Smooth muscle cell (in vitro differentiated cells): ENCODE measurements around the gene RABGAP1. TPM values are rescaled to one million over a fixed set of nuclear protein-coding genes. Genes with fewer than 3 reads are reported as not detected.

Experiments
- DNase-seq: peaks from one replicate; lab custom pipeline; 2025; ENCODE audit not compliant: unreplicated experiment; lab: John Stamatoyannopoulos, UW
- H2AFZ ChIP-seq: fragments of 200-600 bp; sonication (generic); 2 replicates; pipeline ENCODE4 v1.6.0; 2016; ENCODE audit warnings: antibody characterized with exemption, low read depth, mild to moderate bottlenecking
- H3F3A ChIP-seq: fragments of 200-600 bp; sonication (generic); 2 replicates; pipeline ENCODE4 v1.6.0; 2017; ENCODE audit warnings: antibody characterized with exemption, low read depth
- H3K27ac ChIP-seq: fragments of 200-600 bp; sonication (generic); 2 replicates; pipeline ENCODE4 v1.5.1; 2016; ENCODE audit warnings: low read depth, mild to moderate bottlenecking
- H3K27me3 ChIP-seq: fragments of 200-600 bp; sonication (generic); 2 replicates; pipeline ENCODE4 v1.6.1; 2016; ENCODE audit warnings: low read depth, mild to moderate bottlenecking
- H3K36me3 ChIP-seq: fragments of 200-600 bp; sonication (generic); 2 replicates; pipeline ENCODE4 v1.5.1; 2016; ENCODE audit warnings: low read depth
- H3K4me1 ChIP-seq: fragments of 200-600 bp; sonication (generic); 2 replicates; pipeline ENCODE4 v1.5.1; 2016; ENCODE audit warnings: low read depth
- H3K4me2 ChIP-seq: fragments of 200-600 bp; sonication (generic); 2 replicates; pipeline ENCODE4 v1.6.0; 2016; ENCODE audit warnings: mild to moderate bottlenecking
- H3K4me3 ChIP-seq: fragments of 200-600 bp; sonication (generic); 2 replicates; pipeline ENCODE4 v1.5.1; 2016; ENCODE audit warnings: mild to moderate bottlenecking
- H3K79me2 ChIP-seq: fragments of 200-600 bp; sonication (generic); 2 replicates; pipeline ENCODE4 v1.6.0; 2016; ENCODE audit warnings: low read depth, mild to moderate bottlenecking
- H3K9ac ChIP-seq: fragments of 200-600 bp; sonication (generic); 2 replicates; pipeline ENCODE4 v1.6.0; 2016; ENCODE audit warnings: low read depth
- H3K9me3 ChIP-seq: fragments of 200-600 bp; sonication (generic); replicated peaks from 2 replicates; pipeline ENCODE4 v1.5.1; 2016; ENCODE audit warnings: low read depth
- H4K20me1 ChIP-seq: fragments of 200-600 bp; sonication (generic); 2 replicates; pipeline ENCODE4 v1.6.0; 2016; ENCODE audit warnings: low read depth
- CTCF ChIP-seq: fragments of 200-600 bp; sonication (generic); IDR thresholded peaks from 2 replicates; pipeline ENCODE4 v1.5.1; 2017; ENCODE audit warnings: borderline replicate concordance, mild to moderate bottlenecking, antibody characterized with exemption; ENCODE audit not compliant: insufficient read depth, poor library complexity, severe bottlenecking
- WGBS: methylation state at CpG from one replicate; pipeline ENCODE4 v1.1.7; 2016; ENCODE audit warnings: low lambda C conversion rate; 5-methylcytosine and 5-hydroxymethylcytosine counted together
- polyA plus RNA-seq: library from polyadenylated mRNA; unstranded; fragments of >200 nt; fragmentation: Nextera tagmentation; extraction: Ambion mirVana; gene quantifications from 2 replicates; pipeline ENCODE4 v1.2.1, GENCODE V29; 2016
- total RNA-seq: library from RNA; depleted of rRNA; stranded (reverse); fragments of >200 nt; gene quantifications from 2 replicates; pipeline ENCODE4 v1.2.3, GENCODE V29; 2014

RABGAP1 gene
- total and polyA plus RNA-seq, 2 experiments from 2014 or later = 13.5 to 31.8 TPM

GRCh38 chr9:123039617-123040219, 98.9 kb downstream of the RABGAP1 start:
- H3K36me3 ChIP-seq = peaks cover 10% of the 10 kb centered on the region
- H3F3A ChIP-seq = no peaks in the 10 kb centered on the region
- no peak for TF ChIP-seq CTCF
- H3K9ac ChIP-seq = no peak overlapping the region
- H3K9me3 ChIP-seq = no peaks in the 10 kb centered on the region
- H3K27ac ChIP-seq = no peak overlapping the region
- 76% methylated on average over 1 of the region's 1 CpG for WGBS
- no peaks in the 10 kb centered on the region for H4K20me1 ChIP-seq
- H2AFZ ChIP-seq = no peak overlapping the region
- no peak for DNase-seq
- H3K4me2 ChIP-seq = no peak overlapping the region
- H3K4me1 ChIP-seq = no peaks in the 10 kb centered on the region
- no peaks in the 10 kb centered on the region for H3K27me3 ChIP-seq
- no peaks in the 10 kb centered on the region for H3K79me2 ChIP-seq
- no peak overlapping the region for H3K4me3 ChIP-seq

GRCh38 chr9:123040801-123041200, 100.0 kb downstream of the RABGAP1 start:
- Histone ChIP-seq H3K4me1 (no peaks in the 10 kb centered on the region), H3K4me3 (no peak overlapping the region), H3K27ac (no peak overlapping the region), H3K36me3 (peaks cover 10% of the 10 kb centered on the region), H4K20me1 (no peaks in the 10 kb centered on the region), H3K9ac (no peak overlapping the region), H3F3A (no peaks in the 10 kb centered on the region), H3K4me2 (no peak overlapping the region), H3K79me2 (no peaks in the 10 kb centered on the region), H3K9me3 (no peaks in the 10 kb centered on the region), H2AFZ (no peak overlapping the region), H3K27me3 (no peaks in the 10 kb centered on the region)
- DNase-seq = no peak
- 50% methylated on average over 1 of the region's 1 CpG for WGBS
- TF ChIP-seq CTCF = no peak

- DNase-seq = no peak
- no peak for TF ChIP-seq CTCF
- H3K4me2 ChIP-seq = no peak overlapping the region
- no peaks in the 10 kb centered on the region for H3K79me2 ChIP-seq
- no peak overlapping the region for H2AFZ ChIP-seq
- H3F3A ChIP-seq = no peaks in the 10 kb centered on the region
- no peaks in the 10 kb centered on the region for H3K27me3 ChIP-seq
- peaks cover 10% of the 10 kb centered on the region for H3K36me3 ChIP-seq
- no peaks in the 10 kb centered on the region for H3K4me1 ChIP-seq
- H3K9me3 ChIP-seq = no peaks in the 10 kb centered on the region
- H3K4me3 ChIP-seq = no peak overlapping the region
- H4K20me1 ChIP-seq = no peaks in the 10 kb centered on the region
- WGBS = 93% methylated on average over 2 of the region's 2 CpGs
- H3K27ac ChIP-seq = no peak overlapping the region
- H3K9ac ChIP-seq = no peak overlapping the region
Measured at GRCh38 chr9:123041489-123041888, 100.7 kb downstream of the RABGAP1 start.

GRCh38 chr9:123043081-123043939, 102.5 kb downstream of the RABGAP1 start:
- H3K4me1 ChIP-seq = no peaks in the 10 kb centered on the region
- no peaks in the 10 kb centered on the region for H4K20me1 ChIP-seq
- no peak for TF ChIP-seq CTCF
- no peaks in the 10 kb centered on the region for H3K79me2 ChIP-seq
- WGBS = 96% methylated on average over 5 of the region's 5 CpGs
- no peak overlapping the region for H3K27ac ChIP-seq
- H3K4me2 ChIP-seq = no peak overlapping the region
- H3K9me3 ChIP-seq = no peaks in the 10 kb centered on the region
- peaks cover 10% of the 10 kb centered on the region for H3K36me3 ChIP-seq
- H3K9ac ChIP-seq = no peak overlapping the region
- DNase-seq = no peak
- no peak overlapping the region for H3K4me3 ChIP-seq
- H3K27me3 ChIP-seq = no peaks in the 10 kb centered on the region
- no peaks in the 10 kb centered on the region for H3F3A ChIP-seq
- H2AFZ ChIP-seq = no peak overlapping the region
